Central memory CD8-positive, alpha-beta T cell (primary cell): ENCODE results near the gene TCTN2.

Experiments
- ATAC-seq: fragments of 150-1000 bp; cut with Tn5 transposase; replicated peaks from 2 replicates; pipeline ENCODE4 v1.10.0; 2022; ENCODE audit warnings: mild to moderate bottlenecking, moderate FRiP score, moderate number of reproducible peaks; ENCODE audit not compliant: poor library complexity, severe bottlenecking; ENCODE audit errors: extremely low read depth
- DNase-seq, 2 donors: peaks; one replicate each; pipeline ENCODE4 v3.0.0; 2021; ENCODE audit warnings: low spot score in 2 of 2
- H3K27ac Mint-ChIP-seq: one replicate; pipeline ENCODE4 v1.8.0; 2022; ENCODE audit warnings: low read depth, mild to moderate bottlenecking, moderate library complexity, mixed read lengths
- H3K27me3 Mint-ChIP-seq: one replicate; pipeline ENCODE4 v1.8.0; 2022; ENCODE audit warnings: mixed read lengths
- H3K36me3 Mint-ChIP-seq: one replicate; pipeline ENCODE4 v1.8.0; 2022; ENCODE audit warnings: mild to moderate bottlenecking, moderate library complexity, mixed read lengths; ENCODE audit not compliant: insufficient read depth
- H3K4me1 Mint-ChIP-seq: one replicate; pipeline ENCODE4 v1.8.0; 2022; ENCODE audit warnings: mixed read lengths
- H3K4me3 Mint-ChIP-seq: one replicate; pipeline ENCODE4 v1.8.0; 2022; ENCODE audit warnings: mild to moderate bottlenecking, moderate library complexity, mixed read lengths
- H3K9me3 Mint-ChIP-seq: one replicate; pipeline ENCODE4 v1.8.0; 2022; ENCODE audit warnings: mixed read lengths

The TCTN2 gene

DNA sequence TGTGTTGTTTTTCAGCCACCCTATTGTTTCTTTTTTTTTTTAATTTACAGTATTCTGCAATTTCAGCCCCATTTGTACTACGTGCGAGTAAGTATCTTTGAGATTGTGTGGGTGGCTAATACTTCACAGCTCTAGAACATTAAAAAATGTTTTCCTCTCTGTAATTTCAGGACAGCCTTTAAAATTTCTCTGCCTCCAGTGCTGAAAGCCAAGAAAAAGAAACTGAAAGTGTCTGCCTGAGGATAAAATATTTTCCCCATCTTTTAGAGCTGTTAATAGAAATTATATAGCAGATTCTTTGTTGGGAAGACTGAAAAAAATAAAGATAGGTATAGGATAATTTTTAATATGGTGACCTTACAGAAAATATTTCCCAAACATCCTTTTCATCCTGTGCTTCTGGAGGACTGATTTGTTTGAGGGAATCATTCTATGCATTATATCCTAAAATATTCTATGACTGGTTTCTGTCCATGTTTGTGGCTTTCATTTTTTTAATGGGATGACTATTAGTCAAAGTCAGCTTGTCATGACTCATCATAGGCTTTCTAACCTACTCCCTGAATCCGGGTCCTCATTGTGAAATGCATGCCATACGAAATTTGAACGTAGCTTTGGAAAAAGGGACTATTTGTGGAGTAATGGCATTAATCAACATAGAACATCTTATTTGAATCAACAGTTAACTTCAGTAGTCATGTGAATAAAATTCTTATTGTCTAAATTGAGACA, 10.8 kb upstream of the TCTN2 start:
- no peak for ATAC-seq
- H3K4me3 Mint-ChIP-seq: no peak overlapping the region
- DNase-seq: no peak
- no peaks in the 10 kb centered on the region for H3K9me3 Mint-ChIP-seq
- H3K36me3 Mint-ChIP-seq: peaks cover 21% of the 10 kb centered on the region
- peak overlapping the region; percentile 42 for H3K27ac Mint-ChIP-seq
- no peaks in the 10 kb centered on the region for H3K27me3 Mint-ChIP-seq
- no peaks in the 10 kb centered on the region for H3K4me1 Mint-ChIP-seq

DNA sequence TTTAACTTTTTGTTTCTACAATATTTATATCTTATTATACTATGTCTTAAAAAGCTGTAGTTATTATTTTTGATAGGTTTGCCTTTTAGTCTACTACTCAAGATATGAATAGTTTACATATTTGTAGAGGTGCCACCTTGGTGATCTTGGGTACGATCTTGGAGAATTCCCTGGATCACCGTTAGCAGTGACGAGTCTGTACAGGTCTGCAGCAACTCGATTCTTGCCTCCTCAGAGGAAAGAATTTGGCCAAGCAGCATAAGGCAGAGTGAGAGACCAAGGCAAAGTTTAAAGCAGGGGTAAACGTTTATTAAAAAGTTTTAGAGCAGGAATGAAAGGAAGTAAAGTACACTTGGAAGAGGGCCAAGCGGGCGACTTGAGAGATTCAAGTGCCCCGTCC, 3.1 kb upstream of the TCTN2 start:
- Mint-ChIP-seq H3K4me3 (no peak overlapping the region), H3K36me3 (peaks cover 2% of the 10 kb centered on the region), H3K27ac (no peak overlapping the region), H3K27me3 (no peaks in the 10 kb centered on the region), H3K9me3 (no peaks in the 10 kb centered on the region), H3K4me1 (peaks cover 8% of the 10 kb centered on the region)
- DNase-seq (no peak), ATAC-seq (no peak)

DNA sequence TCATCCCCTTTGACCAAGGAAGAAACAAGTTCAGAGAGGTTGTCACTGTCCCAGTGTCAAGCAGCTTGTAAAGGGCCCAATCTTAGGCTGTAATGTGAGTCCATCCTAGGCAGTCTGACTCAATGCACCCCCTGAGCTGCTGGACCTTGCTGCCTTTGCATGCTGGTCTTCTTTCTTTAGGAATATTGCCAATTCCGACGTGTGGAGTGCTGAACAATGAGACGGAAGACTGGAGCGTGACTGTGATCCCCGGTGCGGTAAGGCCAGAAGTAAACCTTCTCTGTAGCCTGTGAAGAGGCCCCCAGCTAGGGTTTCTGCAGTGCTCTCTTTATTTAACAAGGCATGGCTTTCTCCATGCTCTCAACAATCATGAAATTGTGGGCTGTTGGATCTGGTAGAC, 963 bp downstream of the TCTN2 start:
- Mint-ChIP-seq H3K27ac (no peak overlapping the region), H3K4me1 (peaks cover 13% of the 10 kb centered on the region)
- DNase-seq: no peak

DNA sequence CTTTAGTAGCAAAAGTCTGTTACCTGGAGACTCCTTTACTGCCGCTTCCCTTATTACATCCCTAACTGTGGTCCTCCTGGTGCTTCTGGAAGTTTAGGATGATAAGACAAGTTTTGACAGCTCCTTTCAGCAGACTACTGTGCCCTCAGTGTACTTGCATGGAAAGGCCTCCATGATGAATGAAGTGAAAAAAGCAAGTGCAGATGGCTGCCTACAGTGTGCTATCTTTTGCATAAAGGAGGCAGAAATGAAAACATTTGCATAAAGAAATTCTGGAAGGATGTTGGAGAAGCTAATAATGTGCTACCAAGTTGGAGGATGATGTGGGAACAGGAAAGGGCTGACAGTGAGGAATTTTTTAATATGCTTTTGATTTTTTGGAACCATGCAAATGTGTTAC, 4.5 kb downstream of the TCTN2 start:
- H3K4me3 Mint-ChIP-seq: no peak overlapping the region
- ATAC-seq (no peak), DNase-seq (no peak)
- H3K27ac Mint-ChIP-seq: no peak overlapping the region
- H3K9me3 Mint-ChIP-seq: no peaks in the 10 kb centered on the region
- no peaks in the 10 kb centered on the region for H3K27me3 Mint-ChIP-seq
- H3K36me3 Mint-ChIP-seq: peaks cover 20% of the 10 kb centered on the region
- H3K4me1 Mint-ChIP-seq: peaks cover 13% of the 10 kb centered on the region

More for the DNA sequence above, 963 bp downstream of the TCTN2 start:
- no peaks in the 10 kb centered on the region for H3K9me3 Mint-ChIP-seq
- no peaks in the 10 kb centered on the region for H3K27me3 Mint-ChIP-seq
- peak overlapping the region; percentile 77 for H3K4me3 Mint-ChIP-seq
- no peak for ATAC-seq
- peaks cover 10% of the 10 kb centered on the region for H3K36me3 Mint-ChIP-seq

DNA sequence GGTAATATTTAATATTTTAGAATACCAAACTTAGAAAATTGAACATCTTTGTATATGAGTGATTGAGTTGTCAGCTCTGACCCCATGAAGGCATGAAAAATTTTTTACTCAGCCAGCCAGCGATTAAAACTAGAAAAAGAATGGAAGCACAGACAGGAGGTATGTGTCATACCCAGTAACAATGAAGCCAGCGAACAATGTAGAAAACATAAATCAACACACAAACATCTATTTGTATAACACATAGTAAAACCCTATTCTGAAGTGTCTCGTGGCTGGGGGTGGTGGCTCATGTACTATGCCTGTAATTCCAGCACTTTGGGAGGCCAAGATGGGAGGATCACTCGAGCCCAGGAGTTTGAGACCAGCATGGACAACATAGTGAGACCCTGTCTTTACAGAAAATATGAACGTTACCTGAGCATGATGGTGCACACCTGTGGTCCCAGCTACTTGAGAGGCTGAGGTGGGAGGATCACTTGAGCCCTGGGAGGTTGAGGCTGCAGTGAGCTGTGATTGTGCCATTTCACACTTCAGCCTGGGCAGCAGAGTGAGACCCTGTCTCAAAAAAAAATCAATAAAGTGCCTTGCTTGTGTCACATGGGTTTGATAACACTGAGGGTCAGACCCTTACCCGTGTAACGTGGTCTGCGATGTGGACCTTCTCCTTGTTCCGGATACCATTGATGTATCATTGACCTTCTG, 5.9 kb downstream of the TCTN2 start:
- no peaks in the 10 kb centered on the region for H3K27me3 Mint-ChIP-seq
- no peak overlapping the region for H3K4me3 Mint-ChIP-seq
- H3K27ac Mint-ChIP-seq: no peak overlapping the region
- ATAC-seq (no peak), DNase-seq (no peak)
- H3K36me3 Mint-ChIP-seq: peaks cover 22% of the 10 kb centered on the region
- H3K9me3 Mint-ChIP-seq: no peaks in the 10 kb centered on the region
- peaks cover 10% of the 10 kb centered on the region for H3K4me1 Mint-ChIP-seq

DNA sequence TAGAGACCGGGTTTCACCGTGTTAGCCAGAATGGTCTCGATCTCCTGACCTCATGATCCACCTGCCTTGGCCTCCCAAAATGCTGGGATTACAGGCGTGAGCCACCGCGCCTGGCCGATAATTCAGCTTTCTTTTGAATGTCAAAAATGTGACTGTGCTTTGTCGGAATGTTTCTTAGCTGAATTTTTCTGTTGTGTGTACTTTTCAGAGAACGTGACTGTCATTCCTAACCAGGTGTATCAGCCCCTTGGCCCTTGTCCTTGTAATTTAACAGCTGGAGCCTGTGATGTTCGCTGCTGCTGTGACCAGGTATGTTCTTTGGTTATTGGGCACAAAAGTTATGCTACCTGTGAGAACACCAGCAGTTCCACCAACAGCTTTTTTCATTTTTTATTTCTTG, 8.1 kb downstream of the TCTN2 start:
- H3K36me3 Mint-ChIP-seq: peaks cover 24% of the 10 kb centered on the region
- peaks cover 5% of the 10 kb centered on the region for H3K4me1 Mint-ChIP-seq
- H3K27ac Mint-ChIP-seq: no peak overlapping the region
- DNase-seq (no peak), ATAC-seq (no peak)
- no peaks in the 10 kb centered on the region for H3K27me3 Mint-ChIP-seq
- no peak overlapping the region for H3K4me3 Mint-ChIP-seq
- H3K9me3 Mint-ChIP-seq: no peaks in the 10 kb centered on the region

DNA sequence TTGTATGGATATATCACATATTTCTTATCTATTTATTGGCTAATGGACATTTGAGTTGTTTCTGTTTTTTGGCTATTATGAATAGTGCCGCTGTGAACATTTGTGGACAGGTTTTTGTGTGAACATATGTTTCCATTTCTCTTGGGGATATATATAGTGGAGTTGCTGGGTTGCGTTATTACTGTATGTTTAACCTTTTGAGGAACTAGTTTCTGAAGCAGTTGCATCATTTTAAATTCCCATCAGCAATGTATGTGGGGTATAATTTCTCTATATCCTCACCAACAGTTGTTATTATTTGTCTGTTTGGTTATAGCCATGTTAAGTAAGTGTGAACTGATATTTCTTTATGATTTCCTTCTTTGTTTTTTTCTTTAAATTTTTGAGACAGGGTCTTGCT, 10.7 kb downstream of the TCTN2 start:
- H3K4me3 Mint-ChIP-seq: no peak overlapping the region
- no peaks in the 10 kb centered on the region for H3K9me3 Mint-ChIP-seq
- H3K27ac Mint-ChIP-seq: no peak overlapping the region
- peaks cover 20% of the 10 kb centered on the region for H3K36me3 Mint-ChIP-seq
- H3K27me3 Mint-ChIP-seq: no peaks in the 10 kb centered on the region
- DNase-seq (no peak), ATAC-seq (no peak)
- no peaks in the 10 kb centered on the region for H3K4me1 Mint-ChIP-seq

DNA sequence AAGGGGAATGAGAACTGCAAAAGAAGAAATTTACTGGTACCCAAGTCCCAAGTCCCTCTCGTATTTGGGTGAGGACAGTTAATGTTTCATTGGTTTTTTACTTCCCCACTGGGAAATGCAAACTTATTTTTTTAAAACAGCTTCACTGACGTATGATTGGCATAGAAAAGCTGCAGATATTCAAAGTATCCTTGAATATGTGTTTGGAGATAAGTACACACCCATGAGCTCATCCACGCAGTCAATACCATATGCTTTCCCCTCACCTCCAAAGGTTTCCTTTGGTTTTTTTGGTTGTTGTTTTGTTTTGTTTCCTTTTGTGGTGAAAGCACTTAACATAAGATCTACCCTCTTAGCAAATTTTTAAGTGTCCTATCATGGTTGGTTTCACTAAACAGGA, 13.1 kb downstream of the TCTN2 start:
- DNase-seq (no peak), ATAC-seq (no peak)
- H3K9me3 Mint-ChIP-seq: no peaks in the 10 kb centered on the region
- no peak overlapping the region for H3K27ac Mint-ChIP-seq
- no peaks in the 10 kb centered on the region for H3K4me1 Mint-ChIP-seq
- H3K36me3 Mint-ChIP-seq: peaks cover 18% of the 10 kb centered on the region
- no peaks in the 10 kb centered on the region for H3K27me3 Mint-ChIP-seq
- no peak overlapping the region for H3K4me3 Mint-ChIP-seq

GRCh38 chr12:123686636-123687190, 15.8 kb downstream of the TCTN2 start:
- Mint-ChIP-seq H3K4me1 (no peaks in the 10 kb centered on the region), H3K36me3 (peaks cover 12% of the 10 kb centered on the region), H3K27ac (no peak overlapping the region), H3K9me3 (no peaks in the 10 kb centered on the region), H3K27me3 (no peaks in the 10 kb centered on the region), H3K4me3 (no peak overlapping the region)
- DNase-seq: no peak
- no peak for ATAC-seq

DNA sequence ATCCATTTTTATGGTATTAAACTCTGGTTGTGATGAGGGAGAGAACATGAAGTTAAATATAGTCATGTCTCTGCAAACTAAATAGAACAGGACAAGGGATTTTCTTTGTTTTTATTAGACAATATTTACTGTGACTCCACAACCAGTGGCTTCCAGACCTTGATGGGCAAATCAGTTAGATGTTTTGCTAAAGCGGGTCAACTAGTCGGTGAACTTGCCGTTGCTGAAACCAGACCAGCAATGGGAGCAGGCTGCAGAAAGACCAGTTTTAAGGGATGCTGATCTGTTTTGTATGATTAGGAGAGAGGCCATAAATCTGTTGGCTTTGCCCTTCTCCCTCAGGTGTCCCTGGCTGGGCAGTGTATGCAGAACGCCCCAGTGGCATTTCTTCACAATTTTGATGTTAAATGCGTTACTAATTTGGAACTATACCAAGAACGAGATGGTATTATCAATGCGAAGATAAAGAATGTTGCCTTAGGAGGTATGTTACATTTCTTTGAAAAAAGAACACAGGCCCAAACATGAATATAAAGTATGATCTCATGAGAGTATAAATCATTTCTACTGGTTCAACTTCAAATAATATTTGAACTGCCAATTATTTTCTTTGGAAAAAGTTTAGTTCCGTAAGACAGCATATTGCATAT, 19.4 kb downstream of the TCTN2 start:
- DNase-seq (no peak), ATAC-seq (no peak)
- H3K36me3 Mint-ChIP-seq: peaks cover 11% of the 10 kb centered on the region
- H3K4me1 Mint-ChIP-seq: no peaks in the 10 kb centered on the region
- H3K9me3 Mint-ChIP-seq: no peaks in the 10 kb centered on the region
- H3K4me3 Mint-ChIP-seq: no peak overlapping the region
- H3K27me3 Mint-ChIP-seq: no peaks in the 10 kb centered on the region
- H3K27ac Mint-ChIP-seq: no peak overlapping the region

GRCh38 chr12:123696207-123696606, 25.3 kb downstream of the TCTN2 start:
- ATAC-seq (no peak), DNase-seq (no peak)
- H3K4me1 Mint-ChIP-seq: no peaks in the 10 kb centered on the region
- H3K9me3 Mint-ChIP-seq: no peaks in the 10 kb centered on the region
- H3K27me3 Mint-ChIP-seq: no peaks in the 10 kb centered on the region
- H3K27ac Mint-ChIP-seq: no peak overlapping the region
- no peak overlapping the region for H3K4me3 Mint-ChIP-seq
- peaks cover 16% of the 10 kb centered on the region for H3K36me3 Mint-ChIP-seq

DNA sequence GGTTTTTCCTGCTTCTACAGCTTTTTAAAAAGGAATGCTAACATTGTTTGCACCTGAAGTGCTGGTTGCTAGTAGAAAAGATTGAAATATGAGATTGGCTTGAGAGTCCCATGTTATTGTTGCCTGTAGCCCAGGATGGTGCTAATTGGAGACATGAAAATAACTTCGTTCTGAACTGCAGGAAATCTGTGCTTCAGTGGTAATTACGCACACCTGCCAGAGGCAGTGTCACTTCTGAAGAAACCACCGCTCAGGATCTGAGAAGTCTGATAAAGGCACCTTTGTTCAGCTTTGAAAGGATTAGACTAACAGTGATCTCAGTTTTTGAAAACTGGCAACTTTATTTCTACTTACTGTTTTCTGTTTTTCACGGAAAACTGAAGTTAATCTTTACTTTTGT, 25.7 kb downstream of the TCTN2 start:
- no peak for ATAC-seq
- Mint-ChIP-seq H3K4me3 (no peak overlapping the region), H3K4me1 (no peaks in the 10 kb centered on the region), H3K36me3 (peaks cover 16% of the 10 kb centered on the region), H3K9me3 (no peaks in the 10 kb centered on the region), H3K27ac (no peak overlapping the region), H3K27me3 (no peaks in the 10 kb centered on the region)
- no peak for DNase-seq

DNA sequence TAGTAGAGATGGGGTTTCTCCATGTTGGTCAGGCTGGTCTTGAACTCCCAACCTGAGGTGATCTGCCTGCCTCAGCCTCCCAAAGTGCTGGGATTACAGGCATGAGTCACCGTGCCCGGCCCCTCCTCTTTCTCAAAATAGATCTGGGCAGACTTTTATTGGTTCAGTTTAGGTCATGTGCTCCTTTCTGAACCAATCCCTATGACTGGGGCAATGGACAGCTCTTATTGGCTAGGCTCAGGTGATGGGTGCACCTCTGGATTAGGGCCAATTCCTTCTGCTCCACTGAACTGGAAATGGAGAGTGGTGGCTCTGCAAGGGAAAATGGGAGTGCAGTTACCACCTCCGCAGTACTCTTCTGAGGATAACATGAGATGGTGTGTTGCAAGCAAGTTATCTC, 35.0 kb downstream of the TCTN2 start:
- DNase-seq: no peak
- Mint-ChIP-seq H3K36me3 (peaks cover 6% of the 10 kb centered on the region), H3K27me3 (no peaks in the 10 kb centered on the region), H3K9me3 (no peaks in the 10 kb centered on the region), H3K27ac (no peak overlapping the region), H3K4me1 (peaks cover 2% of the 10 kb centered on the region), H3K4me3 (no peak overlapping the region)
- no peak for ATAC-seq
